NOMO-1 treated with dmso at 0.1 percent for 144 hours (cell line): Measurements from ENCODE around the gene NEB.
"Not testable (repeated sequence)": the region's sequence is repeated elsewhere in the genome, so short reads cannot be mapped to it uniquely, and the experiment has no call there.

ENCODE experiments used
- DNase-seq: peaks from one replicate; lab custom pipeline; 2025; ENCODE audit not compliant: unreplicated experiment; lab: John Stamatoyannopoulos, UW

The NEB gene

DNA sequence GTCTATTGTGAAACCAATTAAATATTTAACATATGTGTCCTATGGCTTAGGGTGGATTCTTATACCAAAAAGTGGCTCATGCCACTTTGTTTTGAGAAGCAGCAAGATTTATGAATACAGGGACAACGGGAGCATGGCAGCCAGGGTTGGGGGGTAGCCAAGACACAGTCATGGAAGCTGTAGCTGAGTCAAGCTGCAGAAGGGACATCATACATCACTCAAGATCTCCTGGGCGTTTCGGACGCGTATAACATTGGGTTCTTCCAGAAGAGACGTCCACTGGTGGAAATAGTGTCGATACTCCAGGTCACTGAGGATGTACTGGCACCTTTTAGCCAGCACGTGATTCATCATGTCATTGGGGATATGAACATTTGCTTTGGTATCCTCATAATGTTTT is 171.9 kb downstream of the NEB start:
- no peak for DNase-seq

DNA sequence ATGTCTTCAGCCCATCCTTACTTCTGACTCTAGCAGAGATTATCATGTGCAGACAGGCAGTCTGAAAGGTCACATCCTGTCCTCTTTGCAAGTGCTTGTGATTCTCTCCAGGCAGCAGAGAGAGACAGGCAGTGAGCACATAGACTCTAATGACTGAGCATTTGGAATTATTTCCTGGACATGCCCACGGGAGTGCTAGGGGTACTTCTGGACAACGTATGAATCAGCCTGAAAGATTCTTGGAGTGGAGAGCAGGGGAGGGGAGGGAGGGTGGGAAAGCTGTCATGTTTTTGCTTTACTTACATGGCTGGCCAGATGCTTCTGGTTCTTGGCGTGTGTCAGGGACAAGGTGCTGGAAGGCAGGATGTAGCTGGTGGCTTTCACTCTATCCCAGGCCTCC is 174.0 kb downstream of the NEB start:
- no peak for DNase-seq

DNA sequence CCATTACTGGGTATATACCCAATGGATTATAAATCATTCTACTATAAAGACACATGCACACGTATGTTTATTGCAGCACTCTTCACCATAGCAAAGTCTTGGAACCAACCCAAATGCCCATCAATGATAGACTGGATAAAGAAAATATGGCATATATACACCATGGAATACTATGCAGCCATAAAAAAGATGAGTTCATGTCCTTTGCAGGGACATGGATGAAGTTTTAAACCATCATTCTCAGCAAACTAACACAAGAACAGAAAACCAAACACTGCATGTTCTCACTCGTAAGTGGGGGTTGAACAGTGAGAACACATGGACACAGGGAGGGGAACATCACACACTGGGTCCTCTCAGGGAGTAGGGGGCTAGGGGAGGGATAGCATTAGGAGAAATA is 174.8 kb downstream of the NEB start:
- DNase-seq = not testable (repeated sequence)

DNA sequence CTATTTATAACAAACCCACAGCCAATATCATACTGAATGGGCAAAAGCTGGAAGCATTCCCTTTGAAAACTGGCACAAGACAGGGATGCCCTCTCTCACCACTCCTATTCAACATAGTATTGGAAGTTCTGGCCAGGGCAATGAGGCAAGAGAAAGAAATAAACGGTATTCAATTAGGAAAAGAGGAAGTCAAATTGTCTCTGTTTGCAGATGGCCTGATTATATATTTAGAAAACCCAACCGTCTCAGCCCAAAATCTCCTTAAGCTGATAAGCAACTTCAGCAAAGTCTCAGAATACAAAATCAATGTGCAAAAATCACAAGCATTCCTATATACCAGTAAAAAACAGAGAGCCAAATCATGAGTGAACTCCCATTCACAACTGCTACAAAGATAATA is 176.4 kb downstream of the NEB start:
- DNase-seq = not testable (repeated sequence)

DNA sequence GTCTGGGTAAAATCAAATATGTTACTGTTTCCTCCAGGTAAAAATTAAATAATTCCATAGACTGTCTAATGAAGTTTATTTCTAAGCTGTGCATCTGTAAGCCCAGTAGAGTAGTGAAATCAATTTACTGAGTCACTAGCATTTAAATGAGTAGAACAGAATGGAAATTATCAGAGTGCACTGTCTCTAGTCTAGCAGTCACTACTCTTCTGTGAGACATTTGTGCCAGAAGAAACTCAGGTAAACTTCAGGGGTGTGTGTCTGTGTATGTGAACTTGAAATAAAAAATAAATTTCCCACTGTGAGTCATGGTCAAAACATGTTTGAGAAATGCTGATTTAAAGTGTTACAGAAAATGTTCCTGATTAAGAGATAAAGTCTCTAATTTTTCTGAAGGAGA is 178.2 kb downstream of the NEB start:
- no peak for DNase-seq

DNA sequence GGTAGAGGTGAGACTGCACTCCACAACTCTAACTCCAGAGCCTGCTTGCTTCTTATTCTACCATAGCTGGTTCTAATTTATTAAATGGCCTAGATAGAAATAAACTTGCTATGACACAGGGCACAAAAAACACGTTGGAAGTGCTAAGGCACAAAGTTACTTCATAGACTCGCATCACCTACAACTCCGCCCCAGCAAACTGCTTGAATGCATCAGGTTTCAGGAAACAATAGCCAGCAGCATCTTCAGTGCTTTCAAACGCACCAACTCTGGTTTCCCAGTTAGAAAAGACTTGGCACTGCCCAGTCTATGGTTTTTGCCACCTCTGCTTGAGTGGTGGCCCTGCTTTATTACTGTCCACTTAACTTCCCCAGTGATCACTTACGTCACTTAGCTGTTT is 182.0 kb downstream of the NEB start:
- DNase-seq = no peak

DNA sequence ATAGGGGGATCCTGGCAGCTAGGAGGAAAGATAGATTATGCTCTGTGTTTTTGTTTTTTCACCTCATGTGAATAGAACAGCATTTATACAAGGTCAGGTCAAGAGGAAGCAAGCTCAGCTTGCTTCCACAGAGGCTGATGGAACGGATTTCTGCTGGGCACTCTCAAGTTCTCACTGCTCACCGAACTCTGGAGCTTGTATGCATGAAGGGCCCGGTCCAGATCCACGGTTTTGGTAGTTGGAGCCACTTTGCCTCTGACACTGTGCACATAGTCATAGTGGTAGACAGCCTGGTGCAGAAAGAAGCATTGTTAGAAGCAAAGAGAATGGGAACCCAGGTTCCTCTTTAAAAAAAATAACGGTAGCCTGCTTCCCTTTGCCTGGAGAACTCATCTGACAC is 182.7 kb downstream of the NEB start:
- no peak for DNase-seq

DNA sequence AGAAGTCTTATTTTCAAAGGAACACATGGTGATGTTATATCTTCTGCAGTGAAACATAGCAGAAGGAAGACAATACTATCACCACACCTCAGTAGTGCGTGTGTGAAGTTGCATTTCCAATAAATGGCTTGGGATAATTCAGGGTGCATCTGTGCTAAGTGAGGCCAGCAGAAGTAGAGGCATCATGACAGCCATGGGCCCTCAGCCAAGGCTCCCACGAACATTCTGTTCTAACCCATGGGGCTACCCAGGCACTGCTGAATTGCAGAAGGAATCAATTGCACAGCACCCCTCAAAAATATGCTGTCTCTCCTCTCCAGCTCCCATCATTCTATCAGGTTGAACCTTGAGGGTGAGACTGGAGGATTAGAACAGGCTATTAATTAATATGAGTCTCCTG is 185.1 kb downstream of the NEB start:
- no peak for DNase-seq

DNA sequence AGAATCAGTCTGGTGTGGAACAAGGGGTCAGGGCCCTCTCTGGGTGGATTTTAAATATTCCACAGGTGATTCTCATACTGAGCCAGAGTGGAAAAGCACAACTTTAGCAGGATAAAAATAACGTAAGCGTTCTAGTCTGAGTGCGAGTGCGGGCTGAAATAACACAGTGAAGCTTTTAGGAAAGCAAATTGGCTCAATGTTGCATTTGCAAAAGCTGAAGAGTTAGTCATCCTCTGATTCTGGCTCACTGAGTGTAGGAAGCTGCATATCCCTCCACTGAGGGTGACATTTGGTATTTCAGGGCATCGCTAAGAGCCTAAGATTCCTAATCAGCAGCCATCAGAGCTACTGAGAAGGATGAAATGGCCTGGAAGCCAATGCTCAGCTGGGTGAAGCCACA is 189.8 kb downstream of the NEB start:
- no peak for DNase-seq

DNA sequence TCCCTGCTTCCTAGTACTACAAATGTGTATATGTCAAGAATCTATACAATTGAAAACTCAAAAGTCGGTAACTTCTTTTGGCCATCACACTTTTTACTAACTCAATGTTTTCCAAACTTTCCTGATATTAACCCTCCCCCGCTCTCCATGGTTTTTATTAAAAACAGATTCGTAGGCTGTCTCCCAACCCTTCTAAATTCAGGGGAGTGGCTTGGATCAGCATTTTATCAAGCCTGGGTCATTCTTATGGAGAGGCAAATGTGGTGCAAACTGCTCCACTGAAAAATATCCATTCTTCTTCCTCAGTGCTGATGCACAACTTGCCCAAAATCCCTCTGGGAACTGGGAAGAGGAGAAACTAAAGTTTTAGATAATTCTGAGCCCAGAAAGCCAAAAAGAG is 190.4 kb downstream of the NEB start:
- DNase-seq = no peak

DNA sequence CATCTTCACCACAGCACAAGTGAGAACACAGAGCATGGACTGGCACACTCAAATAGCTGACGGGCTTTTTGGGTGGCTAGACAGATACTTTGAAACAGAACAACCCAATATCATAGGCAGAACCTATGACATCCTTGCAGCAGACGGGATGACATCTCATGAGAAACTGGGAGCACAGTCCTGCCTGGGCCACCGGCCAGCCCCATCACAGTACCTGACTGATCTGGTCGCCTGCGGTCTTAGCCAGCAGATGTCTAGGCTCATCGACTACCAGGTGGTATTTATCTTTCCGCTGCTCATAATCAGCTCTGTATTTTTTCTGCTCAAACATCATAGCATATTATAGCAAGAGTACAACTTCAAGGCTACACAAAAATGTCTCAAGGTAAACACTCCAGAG is 200.3 kb downstream of the NEB start:
- DNase-seq = no peak

DNA sequence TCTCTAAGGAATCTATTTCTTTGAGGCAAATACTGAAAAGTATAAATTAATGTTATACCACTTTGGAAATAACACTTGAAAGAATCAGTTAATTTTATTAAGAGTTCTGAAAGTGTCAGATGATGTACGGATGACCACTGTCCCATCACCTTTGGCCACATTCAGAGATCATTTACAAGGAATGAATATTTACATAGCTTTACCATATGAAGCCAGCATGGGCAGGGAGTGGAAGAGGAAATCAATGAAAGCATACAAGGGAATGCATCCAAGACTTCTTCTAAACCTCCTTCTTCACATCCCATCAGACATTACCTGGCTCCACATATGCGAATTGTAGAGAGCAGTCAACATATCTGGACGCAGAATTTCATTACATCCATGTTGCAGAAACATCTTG is 201.1 kb downstream of the NEB start:
- DNase-seq = no peak

DNA sequence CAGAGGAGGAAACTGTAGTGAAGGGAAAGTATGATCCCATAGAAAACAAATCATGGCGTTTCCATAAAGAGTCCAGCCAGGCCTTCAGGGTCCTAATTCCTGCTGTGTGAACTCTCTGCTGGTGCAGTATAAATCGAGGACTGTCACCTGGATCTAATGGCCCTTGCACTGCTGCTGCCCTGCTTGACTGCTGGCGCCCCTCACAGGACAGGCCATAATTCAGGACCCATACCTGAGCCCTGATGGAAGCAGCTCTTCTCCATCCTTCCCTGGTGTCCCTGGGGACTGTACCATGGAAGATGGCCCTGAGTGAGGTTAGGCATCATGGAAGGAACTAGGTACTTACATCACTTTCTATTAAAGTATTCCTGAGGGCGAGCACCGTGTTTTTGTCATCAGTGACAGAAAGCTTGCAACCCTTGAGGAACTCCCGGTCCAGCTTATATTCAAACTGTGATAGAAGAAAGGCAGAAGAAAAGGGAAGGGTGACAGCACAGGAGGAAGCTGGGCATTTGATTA is 207.6 kb downstream of the NEB start:
- no peak for DNase-seq

DNA sequence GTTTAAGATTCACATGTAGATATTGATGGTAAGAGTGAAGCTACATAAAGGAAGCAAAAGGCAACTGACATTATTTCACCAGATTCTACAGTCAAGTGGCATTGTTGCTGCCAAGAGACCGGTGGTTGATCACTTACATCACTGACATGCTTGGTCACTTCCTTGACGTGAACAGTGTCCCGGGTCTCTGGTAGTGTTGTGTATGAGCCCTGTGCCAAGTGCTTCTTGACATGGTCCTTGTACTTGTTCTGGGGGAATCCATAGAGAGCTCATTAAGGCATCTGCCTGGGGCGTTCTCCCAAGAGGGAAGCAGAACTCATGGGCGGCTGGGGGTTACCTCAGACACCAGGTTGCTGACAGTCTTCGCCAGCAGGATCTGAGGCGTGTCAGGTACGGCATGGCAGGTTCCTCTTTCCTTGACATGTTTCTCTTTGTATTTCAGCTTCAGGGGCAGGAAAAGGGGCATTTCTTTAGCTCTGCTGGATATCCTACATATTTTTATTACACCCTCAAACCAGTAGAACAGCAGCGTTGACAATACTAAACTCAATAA is 208.4 kb downstream of the NEB start:
- DNase-seq = no peak

DNA sequence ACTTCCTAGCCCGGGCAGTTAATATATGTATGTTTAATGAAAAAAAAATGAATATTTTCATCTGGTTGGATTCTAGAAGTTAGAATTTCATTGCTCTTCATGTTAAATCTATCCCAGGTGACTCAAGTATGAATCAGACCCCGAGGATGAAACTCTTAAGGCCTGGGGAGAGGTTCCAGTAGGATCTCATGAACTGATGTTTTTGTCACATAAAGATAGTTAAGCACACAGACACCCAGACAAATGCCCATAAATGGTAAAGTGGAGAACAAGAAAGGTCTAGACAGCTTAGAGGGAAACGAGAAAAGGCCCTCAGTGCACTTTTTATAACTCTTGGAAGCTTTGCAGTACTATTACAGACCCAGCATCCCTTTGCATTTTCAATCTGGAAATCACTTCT is 210.4 kb downstream of the NEB start:
- DNase-seq = no peak

DNA sequence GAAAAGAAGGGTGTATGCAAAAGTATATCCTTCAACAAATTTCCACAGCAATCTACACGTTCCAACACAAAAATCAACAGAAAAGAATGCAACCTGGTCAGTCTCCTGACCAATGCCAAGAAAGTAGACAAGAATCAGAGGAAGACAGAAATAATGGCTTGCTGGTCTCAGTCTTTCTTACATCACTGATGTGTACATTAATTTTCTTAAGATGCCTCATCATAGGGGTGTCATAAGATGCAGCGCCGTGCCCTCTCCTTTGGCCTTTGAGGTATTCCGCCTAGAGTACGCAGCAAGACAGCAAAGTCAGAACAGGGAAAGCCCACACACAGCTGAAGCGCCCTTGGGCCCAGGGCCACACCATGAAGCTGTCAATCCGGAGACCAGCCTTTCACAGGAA is 211.7 kb downstream of the NEB start:
- DNase-seq = no peak

DNA sequence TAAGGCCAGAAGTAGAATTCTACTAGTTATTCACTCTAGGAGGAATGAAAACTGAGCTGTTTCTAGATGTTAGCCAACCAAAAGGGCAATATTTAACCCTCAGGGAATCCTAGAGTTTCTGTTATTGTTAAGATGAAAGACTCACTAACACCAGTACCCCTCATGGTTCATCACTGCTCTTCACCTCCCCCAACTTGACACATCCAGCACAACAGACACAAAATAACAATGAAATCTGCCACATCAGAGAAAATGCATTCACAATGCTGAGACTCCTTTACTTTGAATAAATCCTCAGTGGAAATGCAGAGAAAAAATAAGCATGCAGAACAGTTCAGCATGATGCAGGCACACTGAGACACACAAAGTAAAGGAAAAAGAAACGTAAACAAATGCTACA is 213.3 kb downstream of the NEB start:
- no peak for DNase-seq

DNA sequence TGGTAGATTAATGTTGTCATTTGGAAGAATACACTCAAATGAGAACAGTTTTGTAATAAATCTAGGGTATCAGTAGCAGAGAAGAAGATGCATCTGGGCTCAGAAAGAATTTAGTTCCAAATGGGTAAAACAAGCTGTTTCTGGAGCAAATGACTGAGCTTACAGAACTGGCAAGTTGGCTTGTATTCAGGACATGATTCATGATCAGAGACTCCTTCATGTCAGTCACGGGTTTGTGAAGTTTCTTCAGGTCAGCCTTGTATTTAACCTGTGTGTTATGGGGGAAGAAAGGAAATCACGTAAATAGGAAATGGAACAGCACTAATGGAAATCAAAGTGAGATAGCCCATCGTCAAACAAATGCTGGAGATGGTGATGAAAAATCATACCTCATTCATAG is 215.5 kb downstream of the NEB start:
- no peak for DNase-seq

DNA sequence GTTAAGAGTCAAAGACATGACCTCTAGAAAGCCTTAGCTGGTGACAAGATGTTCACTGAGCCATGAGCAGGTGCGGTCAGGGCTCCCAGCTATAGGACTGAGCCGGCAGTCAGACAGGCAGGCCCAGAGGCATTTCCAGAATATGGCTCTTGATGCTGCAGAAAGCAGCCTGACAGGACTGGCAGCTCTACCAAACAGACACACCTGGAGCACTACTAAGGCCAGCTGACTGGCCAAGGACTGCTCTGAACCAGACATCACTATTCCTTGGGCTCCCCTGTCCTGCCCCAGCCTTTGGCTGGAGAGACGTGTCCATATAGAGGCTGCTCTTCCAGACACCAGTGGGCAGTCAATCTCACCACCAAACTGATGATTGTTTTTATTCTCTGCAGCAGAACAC is 225.8 kb downstream of the NEB start:
- no peak for DNase-seq

DNA sequence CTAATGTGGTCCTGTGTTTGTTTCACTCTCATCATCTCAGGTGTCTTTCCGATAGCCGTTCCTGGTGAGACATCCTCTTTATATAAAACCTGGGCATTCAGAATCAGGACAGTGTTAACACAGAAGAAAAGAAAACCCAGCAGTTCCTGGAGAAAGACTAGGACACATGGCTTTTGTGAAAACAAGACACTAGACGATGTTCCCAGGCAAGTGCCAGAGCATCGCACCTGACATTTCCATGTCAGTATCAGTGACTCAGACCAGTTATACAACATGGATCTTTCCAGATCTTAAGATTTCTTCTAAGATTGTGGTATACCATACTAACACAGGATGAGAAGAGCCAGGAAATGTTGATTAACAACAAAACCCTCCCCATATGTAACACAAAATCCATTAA is 228.1 kb downstream of the NEB start:
- no peak for DNase-seq

DNA sequence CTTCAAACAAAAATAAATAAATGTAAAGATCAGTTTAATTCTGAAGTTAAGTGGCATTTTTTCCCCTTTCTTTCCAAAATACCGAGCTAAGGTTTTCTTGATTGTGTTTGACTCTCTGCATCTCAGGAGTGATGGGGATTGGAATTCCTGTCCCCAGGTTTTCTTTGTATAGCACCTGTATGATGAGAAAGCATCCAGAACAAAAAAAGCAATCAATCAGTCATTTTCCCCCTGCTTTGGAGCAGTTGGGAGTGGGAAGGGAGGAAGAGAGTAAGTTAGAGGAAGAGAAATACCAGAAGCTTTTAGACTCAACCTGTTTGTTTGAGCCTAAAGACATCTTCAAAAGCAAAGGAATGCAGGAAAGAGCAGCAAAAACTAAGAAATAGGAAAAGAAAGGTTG is 236.1 kb downstream of the NEB start:
- no peak for DNase-seq

DNA sequence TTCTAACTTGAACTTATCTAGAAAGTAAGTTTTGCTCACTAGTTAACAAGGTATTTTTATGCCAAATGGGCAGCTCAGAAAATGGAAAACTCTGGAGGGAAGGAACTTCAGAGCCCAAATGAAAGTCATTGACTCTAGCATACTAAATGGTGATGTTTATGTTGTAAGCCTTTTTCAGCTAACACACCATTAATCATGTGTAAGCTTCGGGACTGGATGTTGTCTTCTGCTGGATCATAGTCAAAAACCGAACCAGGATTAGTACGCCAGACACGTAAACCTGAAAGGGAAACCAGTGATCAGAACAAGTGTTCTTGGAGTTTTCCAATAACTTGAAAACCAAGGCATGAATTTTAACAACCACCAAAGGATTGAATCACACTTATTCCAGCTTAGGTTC is 242.8 kb downstream of the NEB start:
- no peak for DNase-seq

DNA sequence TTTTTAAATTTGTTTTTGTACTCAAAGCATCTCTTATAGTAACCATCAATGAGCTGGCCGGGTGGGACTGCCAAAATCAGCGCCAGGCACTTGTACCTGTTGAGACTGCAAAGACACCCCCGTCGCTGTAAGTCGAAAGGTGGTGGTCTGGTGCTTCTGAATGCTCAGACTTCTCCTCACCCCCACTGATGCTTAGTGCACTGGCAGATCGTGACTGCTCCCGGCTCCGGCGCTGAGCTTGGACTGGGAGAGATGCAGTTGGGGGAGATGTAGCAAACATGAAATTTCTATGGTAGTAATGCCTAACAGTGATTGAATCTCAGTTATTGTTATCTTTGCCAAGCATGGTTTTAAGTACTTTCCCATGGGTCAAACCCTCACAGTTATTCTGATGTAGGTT is 244.0 kb downstream of the NEB start:
- DNase-seq = no peak

DNA sequence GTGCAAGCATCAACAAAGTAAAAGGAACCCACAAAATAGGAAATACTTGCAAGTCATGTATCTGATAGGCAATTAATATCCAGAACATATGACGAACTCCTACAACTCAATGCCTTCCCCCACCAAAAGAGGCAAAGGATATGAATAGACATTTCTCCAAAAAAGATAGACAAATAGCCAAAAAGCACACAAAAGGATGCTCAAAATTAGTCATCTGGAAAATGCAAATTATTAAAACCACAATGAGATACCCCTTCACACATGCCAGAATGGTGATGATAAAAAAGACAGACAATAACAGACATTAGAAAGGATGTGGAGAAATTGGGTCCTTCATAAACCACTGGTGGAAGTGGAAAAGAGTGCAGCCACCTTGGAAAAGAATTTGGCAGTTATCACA is 248.2 kb downstream of the NEB start:
- no peak for DNase-seq
